ENCODE data around the gene ST7. TPM values are rescaled to one million over a fixed set of nuclear protein-coding genes. Genes with fewer than 3 reads are reported as not detected.

The ST7 gene
- total RNA-seq, 2 experiments from 2014 or later, result 9.6 to 10.7 TPM

DNA sequence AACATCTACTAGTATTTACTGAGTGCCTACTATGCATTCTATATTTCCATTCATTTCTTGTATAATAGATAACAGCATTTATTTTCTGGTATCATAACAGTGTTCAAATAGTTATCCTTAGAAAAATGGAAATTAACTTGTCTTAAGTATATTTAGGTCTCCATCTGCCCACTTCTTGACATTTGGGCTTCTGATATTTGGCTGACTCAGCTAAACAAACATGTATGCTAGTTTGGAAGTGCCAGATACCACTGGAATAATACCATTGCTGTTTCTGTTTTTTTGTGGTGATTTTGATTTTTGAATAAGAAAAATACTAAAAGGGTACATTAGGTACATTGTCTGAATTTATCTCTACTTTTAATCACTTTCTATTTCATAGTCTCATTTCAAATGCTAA is 169.2 kb downstream of the ST7 start:
- no peaks in the 10 kb centered on the region for H3K36me3 ChIP-seq (ENCODE audit: insufficient read depth, low read length)
- no peak overlapping the region for H3K4me3 ChIP-seq (ENCODE audit: low read depth, low read length, poor library complexity, severe bottlenecking)
- ChIA-PET POLR2A (interaction anchor here (0.7 to 1.4 kb wide), 4 partner anchors 12 to 127 kb away, joined by 3 to 4 read pairs (median 4); no protein-coding TSS in a partner anchor), CTCF (ENCODE audit: unreplicated experiment) (no interaction called here)
- DNase-seq (ENCODE audit: low spot score), result no peak
- intact Hi-C loops (cut with micrococcal nuclease; ENCODE audit: unreplicated experiment), result no loop called here
- no TSS peak for BruUV-seq (replicated peaks)
- no peaks in the 10 kb centered on the region for H3K4me1 ChIP-seq (ENCODE audit: insufficient read depth, low read length, poor library complexity, severe bottlenecking)
- no peaks in the 10 kb centered on the region for H3K9me2 ChIP-seq (ENCODE audit: insufficient read depth, low read length)
- no peaks in the 10 kb centered on the region for H3K9me3 ChIP-seq (ENCODE audit: low read length)
- TF ChIP-seq CTCF (conservative IDR thresholded peaks at IDR 0.05; ENCODE audit: low read length) (no peak), EZH2phosphoT487 (IDR thresholded peaks at IDR 0.05; ENCODE audit: borderline replicate concordance, low read depth, low read length) (no peak)
- no peaks in the 10 kb centered on the region for H3K79me2 ChIP-seq (ENCODE audit: insufficient read depth, low read depth, low read length)
- peaks cover 5% of the 10 kb centered on the region for H4K20me1 ChIP-seq (ENCODE audit: insufficient read depth, low read length)
- no peak overlapping the region for H3K4me2 ChIP-seq (ENCODE audit: low read length)
- H3K27ac ChIP-seq (ENCODE audit: low read depth, low read length, poor library complexity, severe bottlenecking), result no peak overlapping the region
- no peak overlapping the region for H2AFZ ChIP-seq (ENCODE audit: low read length)

- Histone ChIP-seq H2AFZ (ENCODE audit: low read length) (no peak overlapping the region), H3K36me3 (ENCODE audit: insufficient read depth, low read length) (no peaks in the 10 kb centered on the region), H3K4me1 (ENCODE audit: insufficient read depth, low read length, poor library complexity, severe bottlenecking) (no peaks in the 10 kb centered on the region), H3K4me2 (ENCODE audit: low read length) (no peak overlapping the region), H3K79me2 (ENCODE audit: insufficient read depth, low read depth, low read length) (no peaks in the 10 kb centered on the region), H3K27ac (ENCODE audit: low read depth, low read length, poor library complexity, severe bottlenecking) (no peak overlapping the region), H3K4me3 (ENCODE audit: low read depth, low read length, poor library complexity, severe bottlenecking) (no peak overlapping the region), H3K9me2 (ENCODE audit: insufficient read depth, low read length) (no peaks in the 10 kb centered on the region), H4K20me1 (ENCODE audit: insufficient read depth, low read length) (peaks cover 5% of the 10 kb centered on the region), H3K9me3 (ENCODE audit: low read length) (no peaks in the 10 kb centered on the region)
- CTCF ChIA-PET (ENCODE audit: unreplicated experiment), result no interaction called here
- no peak for DNase-seq (ENCODE audit: low spot score)
- no peak for TF ChIP-seq CTCF (conservative IDR thresholded peaks at IDR 0.05; ENCODE audit: low read length)
- TF ChIP-seq EZH2phosphoT487 (IDR thresholded peaks at IDR 0.05; ENCODE audit: borderline replicate concordance, low read depth, low read length), result no peak
- intact Hi-C loops (cut with micrococcal nuclease; ENCODE audit: unreplicated experiment), result no loop called here
- POLR2A ChIA-PET, result interaction anchor here (0.7 kb wide), 1 partner anchor 183 kb away, joined by 3 read pairs; no protein-coding TSS in a partner anchor
- BruUV-seq (replicated peaks), result no TSS peak
Observed at GRCh38 chr7:117123311-117123926, 170.1 kb downstream of the ST7 start.

- no peaks in the 10 kb centered on the region for H3K9me3 ChIP-seq (ENCODE audit: low read length)
- ChIA-PET POLR2A (interaction anchor here (2.7 kb wide), 1 partner anchor 10 kb away, joined by 12 read pairs; no protein-coding TSS in a partner anchor), CTCF (ENCODE audit: unreplicated experiment) (no interaction called here)
- no peaks in the 10 kb centered on the region for H3K4me1 ChIP-seq (ENCODE audit: insufficient read depth, low read length, poor library complexity, severe bottlenecking)
- H3K79me2 ChIP-seq (ENCODE audit: insufficient read depth, low read depth, low read length), result no peaks in the 10 kb centered on the region
- no peak overlapping the region for H3K4me2 ChIP-seq (ENCODE audit: low read length)
- H2AFZ ChIP-seq (ENCODE audit: low read length), result no peak overlapping the region
- H3K9me2 ChIP-seq (ENCODE audit: insufficient read depth, low read length), result no peaks in the 10 kb centered on the region
- no peak for DNase-seq (ENCODE audit: low spot score)
- no peaks in the 10 kb centered on the region for H3K36me3 ChIP-seq (ENCODE audit: insufficient read depth, low read length)
- intact Hi-C loops (cut with micrococcal nuclease; ENCODE audit: unreplicated experiment), result no loop called here
- H4K20me1 ChIP-seq (ENCODE audit: insufficient read depth, low read length), result peaks cover 10% of the 10 kb centered on the region
- no peak overlapping the region for H3K27ac ChIP-seq (ENCODE audit: low read depth, low read length, poor library complexity, severe bottlenecking)
- H3K4me3 ChIP-seq (ENCODE audit: low read depth, low read length, poor library complexity, severe bottlenecking), result no peak overlapping the region
- TF ChIP-seq CTCF (conservative IDR thresholded peaks at IDR 0.05; ENCODE audit: low read length), result no peak
- no peak for TF ChIP-seq EZH2phosphoT487 (IDR thresholded peaks at IDR 0.05; ENCODE audit: borderline replicate concordance, low read depth, low read length)
- no TSS peak for BruUV-seq (replicated peaks)
Observed at GRCh38 chr7:117124591-117125220, 171.4 kb downstream of the ST7 start.

Data from OCI-LY7 (cell line).